Suprapubic skin (tissue), 3 donors: Measurements from ENCODE around the gene MAVS.

Experiments
- EP300 ChIP-seq: sonication (generic); formaldehyde crosslinking; IDR thresholded peaks from one replicate; pipeline ENCODE4 v1.6.1; 2017; ENCODE audit warnings: antibody characterized with exemption
- POLR2A ChIP-seq, 2 donors: fragments of 450-650 bp; IDR thresholded peaks; one replicate each; pipeline ENCODE4 v1.6.1; 2017; ENCODE audit warnings: antibody characterized with exemption in 2 of 2, mild to moderate bottlenecking in 2 of 2, moderate library complexity in 2 of 2
- TF ChIP-seq, protein P1 (sequence below), 2 donors: fragments of 200-600 bp in 1 of 2; fragments of 450-650 bp in 1 of 2; sonication (generic) in 1 of 2; IDR thresholded peaks; one replicate each; pipeline ENCODE4 v1.5.1; 2016 to 2019; ENCODE audit warnings: antibody characterized with exemption in 2 of 2, mild to moderate bottlenecking in 1 of 2, moderate library complexity in 1 of 2

DNA sequence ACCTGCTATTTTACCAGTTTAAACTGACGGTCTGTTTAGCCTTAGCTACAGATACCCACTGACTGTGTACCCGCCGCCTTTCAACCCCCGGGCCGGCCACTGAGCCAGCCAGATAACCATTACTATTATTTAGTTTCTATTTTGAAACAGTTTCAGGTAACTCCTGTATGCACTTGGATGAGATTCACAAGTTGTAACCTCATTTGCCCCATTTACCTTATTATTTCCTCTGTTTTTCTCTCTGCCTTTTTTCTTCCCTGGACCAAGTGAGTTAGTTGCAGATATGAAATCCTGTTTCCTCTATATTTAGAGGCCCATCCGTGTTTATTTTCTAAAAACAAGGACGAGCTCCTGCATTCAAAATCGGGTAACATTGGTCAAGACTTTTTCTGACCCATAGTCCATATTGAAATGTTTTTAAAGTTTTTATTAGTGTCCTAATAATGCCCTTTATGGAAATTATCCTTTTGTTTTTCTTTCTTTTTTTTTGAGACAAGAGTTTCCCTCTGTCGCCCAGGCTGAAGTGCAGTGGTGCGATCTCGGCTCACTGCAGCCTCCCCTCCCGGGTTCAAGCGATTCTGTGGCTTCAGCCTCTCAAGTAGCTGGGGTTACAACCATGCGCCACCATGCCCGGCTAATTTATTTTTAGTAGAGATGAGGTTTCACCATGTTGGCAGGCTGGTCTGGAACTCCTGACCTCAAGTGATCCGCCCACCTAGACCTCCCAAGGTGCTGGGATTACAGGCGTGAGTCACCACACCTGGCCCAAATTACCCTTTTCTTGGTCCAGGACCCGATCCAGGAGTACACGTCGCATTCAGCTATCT, 25.5 kb upstream of the MAVS start:
- TF ChIP-seq POLR2A (IDR thresholded peaks at IDR 0.05) (no peak), EP300 (no peak)
- TF ChIP-seq, protein P1, sequence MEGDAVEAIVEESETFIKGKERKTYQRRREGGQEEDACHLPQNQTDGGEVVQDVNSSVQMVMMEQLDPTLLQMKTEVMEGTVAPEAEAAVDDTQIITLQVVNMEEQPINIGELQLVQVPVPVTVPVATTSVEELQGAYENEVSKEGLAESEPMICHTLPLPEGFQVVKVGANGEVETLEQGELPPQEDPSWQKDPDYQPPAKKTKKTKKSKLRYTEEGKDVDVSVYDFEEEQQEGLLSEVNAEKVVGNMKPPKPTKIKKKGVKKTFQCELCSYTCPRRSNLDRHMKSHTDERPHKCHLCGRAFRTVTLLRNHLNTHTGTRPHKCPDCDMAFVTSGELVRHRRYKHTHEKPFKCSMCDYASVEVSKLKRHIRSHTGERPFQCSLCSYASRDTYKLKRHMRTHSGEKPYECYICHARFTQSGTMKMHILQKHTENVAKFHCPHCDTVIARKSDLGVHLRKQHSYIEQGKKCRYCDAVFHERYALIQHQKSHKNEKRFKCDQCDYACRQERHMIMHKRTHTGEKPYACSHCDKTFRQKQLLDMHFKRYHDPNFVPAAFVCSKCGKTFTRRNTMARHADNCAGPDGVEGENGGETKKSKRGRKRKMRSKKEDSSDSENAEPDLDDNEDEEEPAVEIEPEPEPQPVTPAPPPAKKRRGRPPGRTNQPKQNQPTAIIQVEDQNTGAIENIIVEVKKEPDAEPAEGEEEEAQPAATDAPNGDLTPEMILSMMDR (IDR thresholded peaks at IDR 0.05) = no peak
